Activated T-cell treated with anti-CD3 and anti-CD28 coated beads, Interleukin-2, amount 50 U/mL, for 48 hours (primary cell): ENCODE measurements around the gene ITSN2.
"Not testable (repeated sequence)": the region's sequence is repeated elsewhere in the genome, so short reads cannot be mapped to it uniquely, and the experiment has no call there.

ENCODE experiments used
- DNase-seq, 2 experiments: peaks; one replicate each; pipeline ENCODE4 v3.0.0-alpha.2; 2020

The ITSN2 gene

DNA sequence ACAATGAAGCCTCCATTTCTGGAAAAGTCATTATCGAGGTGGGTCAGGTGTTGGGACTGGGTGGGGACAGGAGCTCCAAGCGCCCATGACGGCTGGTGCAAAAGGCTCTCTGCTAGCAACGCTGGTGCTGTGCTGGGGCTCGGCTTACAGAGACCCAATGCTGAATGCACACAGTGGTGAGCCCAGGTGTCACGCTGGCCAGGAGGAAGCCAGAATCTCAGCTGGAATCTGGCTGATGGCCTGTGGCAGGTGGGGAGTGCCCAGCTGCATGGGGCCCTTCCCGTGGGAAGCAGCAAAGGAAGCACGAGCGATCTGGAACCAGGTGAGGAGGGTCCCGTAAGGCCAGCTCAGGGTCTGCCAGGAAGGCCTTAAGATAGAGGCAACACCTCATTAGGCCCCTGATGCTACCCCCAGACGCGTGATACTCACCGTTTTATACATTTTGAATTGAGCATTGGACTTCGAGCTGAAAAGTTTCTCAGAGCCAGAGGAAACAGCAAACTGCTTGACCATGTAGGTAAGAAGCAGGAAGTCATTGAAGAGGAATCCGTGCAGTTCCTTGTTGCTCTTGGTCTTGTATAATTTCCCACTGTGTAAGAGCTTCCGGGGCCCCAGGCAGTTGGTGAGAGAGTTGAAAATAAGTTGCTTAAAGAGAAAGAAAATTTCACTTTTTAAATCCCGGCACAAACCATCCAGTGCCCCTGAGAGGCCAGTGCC, 150.8 kb downstream of the ITSN2 start:
- DNase-seq = no peak

GRCh38 chr2:24208490-24208889, 151.8 kb downstream of the ITSN2 start:
- DNase-seq = no peak

GRCh38 chr2:24207359-24207758, 153.0 kb downstream of the ITSN2 start:
- no peak for DNase-seq

- no peak for DNase-seq
Observed at GRCh38 chr2:24206714-24207113, 153.6 kb downstream of the ITSN2 start.

- DNase-seq = no peak
Observed at GRCh38 chr2:24206242-24206641, 154.1 kb downstream of the ITSN2 start.

- DNase-seq = no peak
Observed at GRCh38 chr2:24205131-24205530, 155.2 kb downstream of the ITSN2 start.

GRCh38 chr2:24204505-24204904, 155.8 kb downstream of the ITSN2 start:
- no peak for DNase-seq

DNA sequence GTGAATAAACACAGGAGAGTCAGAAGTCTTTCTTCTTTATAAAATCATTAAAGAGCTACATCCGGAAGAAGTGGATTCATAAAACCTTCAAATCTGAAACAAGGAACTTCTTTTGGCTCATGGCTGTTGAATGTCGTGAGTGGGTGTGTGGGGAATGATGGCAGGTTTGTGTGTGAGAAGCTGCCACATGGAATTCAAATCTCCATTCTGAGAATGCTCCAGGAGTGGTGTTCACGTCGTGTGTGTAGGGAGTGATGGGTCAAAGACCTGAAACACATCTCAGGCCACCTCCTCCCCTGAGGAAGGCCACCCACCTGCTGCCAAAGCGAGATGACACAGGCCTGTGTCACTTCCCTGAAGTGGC, 156.6 kb downstream of the ITSN2 start:
- no peak for DNase-seq

DNA sequence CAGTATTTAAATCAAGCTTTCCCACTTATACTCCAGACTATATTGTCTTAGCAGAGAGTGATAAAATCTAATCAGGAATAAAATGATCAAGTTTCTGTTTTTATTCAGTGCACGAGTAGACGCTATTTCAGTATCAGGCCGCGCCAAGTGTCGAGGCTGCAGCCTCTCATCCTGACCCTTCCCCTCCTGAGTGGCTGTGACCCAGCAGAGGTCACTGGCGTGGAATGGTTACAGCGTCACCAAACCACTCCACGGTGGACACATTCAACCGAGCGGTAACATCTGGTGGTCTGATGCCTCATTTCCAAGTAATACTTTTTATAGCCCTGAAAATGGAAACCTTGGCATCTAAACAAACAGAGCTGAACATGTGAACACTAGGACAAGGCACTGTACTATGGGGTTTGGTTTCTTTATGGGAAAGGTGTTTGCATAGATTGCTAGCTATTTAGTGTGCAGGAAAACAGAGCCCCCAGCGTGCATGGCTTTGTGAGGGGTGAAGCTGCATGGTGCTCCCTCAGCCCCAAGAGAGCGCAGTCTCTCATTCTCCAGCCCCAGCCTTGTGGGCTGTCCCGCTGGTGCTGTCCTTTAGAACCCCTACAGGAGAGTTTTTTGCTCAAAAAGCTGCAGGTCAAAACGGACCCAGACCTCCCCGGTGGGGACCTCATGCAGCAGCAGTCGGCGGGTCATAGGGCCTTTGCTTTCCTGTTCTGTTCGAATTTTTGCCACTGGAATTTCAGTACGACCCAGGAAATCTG, 157.1 kb downstream of the ITSN2 start:
- no peak for DNase-seq

DNA sequence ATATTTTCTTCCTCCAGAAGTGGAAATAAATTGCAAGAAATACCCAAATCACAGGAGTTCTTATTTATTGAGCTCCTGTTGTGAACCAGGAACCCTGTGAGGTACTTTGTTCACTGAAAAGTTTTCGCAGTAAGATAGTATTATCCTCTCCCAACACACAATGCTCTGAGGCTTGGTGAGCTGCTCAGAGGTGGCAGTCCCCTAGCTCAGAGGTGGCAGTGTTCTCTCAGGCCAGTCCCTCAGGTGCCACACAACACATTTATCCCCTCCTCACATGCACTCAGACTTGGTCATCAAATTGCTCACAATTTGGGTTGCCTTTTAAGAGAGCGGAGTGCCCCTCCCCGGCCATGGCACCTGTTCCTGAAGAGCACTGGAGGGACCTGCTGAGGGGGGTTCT, 159.5 kb downstream of the ITSN2 start:
- DNase-seq = no peak

GRCh38 chr2:24199968-24200590, 160.3 kb downstream of the ITSN2 start:
- no peak for DNase-seq

DNA sequence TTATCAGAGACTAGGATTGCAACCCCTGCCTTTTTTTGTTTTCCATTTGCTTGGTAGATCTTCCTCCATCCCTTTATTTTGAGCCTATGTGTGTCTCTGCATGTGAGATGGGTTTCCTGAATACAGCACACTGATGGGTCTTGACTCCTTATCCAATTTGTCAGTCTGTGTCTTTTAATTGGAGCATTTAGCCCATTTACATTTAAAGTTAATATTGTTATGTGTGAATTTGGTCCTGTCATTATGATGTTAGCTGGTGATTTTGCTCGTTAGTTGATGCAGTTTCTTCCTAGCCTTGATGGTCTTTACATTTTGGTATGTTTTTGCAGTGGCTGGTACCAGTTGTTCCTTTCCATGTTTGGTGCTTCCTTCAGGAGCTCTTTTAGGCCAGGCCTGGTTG, 163.1 kb downstream of the ITSN2 start:
- not testable (repeated sequence) for DNase-seq

- DNase-seq = no peak
Observed at GRCh38 chr2:24191848-24192247, 168.5 kb downstream of the ITSN2 start.

- DNase-seq = no peak
Observed at GRCh38 chr2:24191156-24191555, 169.2 kb downstream of the ITSN2 start.

DNA sequence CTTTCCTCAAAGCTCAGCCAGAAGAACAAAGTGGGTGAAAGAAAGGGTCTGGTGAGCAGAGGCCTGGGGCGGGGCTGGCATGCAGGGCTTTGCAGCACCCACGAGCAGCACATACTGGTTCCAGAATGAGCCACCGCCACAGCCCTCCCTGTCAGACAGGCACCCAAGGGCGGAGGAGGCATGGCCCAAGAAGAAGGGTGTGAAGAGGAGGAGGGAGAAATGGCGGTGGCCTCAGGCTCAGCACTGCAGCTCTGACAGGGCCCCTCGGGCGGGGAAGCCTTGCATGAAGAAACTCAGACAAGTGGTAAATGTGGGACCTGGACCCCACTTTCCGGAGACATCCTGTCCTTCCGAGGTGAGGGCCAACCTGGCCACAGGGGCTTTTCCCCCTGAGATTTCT, 169.8 kb downstream of the ITSN2 start:
- no peak for DNase-seq

DNA sequence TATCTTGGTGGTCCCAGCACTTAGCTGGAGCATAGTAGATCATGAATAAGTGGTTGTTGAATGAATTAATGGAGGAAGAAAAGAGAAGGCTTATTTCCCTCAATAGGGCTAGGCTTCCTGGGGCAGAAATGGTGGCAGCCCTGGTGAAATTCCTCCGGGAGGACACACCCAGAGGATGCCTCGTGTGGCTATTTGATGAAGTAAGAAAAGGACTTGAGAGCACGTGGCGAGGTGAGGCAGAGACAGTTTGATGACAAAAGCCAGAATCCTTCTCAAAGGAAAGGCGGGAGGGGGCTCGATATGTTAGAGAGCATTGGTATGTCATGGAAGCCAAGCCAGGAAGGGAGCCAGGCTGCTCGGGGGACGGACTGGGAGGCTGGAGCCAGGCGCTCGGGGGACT, 170.8 kb downstream of the ITSN2 start:
- no peak for DNase-seq

DNA sequence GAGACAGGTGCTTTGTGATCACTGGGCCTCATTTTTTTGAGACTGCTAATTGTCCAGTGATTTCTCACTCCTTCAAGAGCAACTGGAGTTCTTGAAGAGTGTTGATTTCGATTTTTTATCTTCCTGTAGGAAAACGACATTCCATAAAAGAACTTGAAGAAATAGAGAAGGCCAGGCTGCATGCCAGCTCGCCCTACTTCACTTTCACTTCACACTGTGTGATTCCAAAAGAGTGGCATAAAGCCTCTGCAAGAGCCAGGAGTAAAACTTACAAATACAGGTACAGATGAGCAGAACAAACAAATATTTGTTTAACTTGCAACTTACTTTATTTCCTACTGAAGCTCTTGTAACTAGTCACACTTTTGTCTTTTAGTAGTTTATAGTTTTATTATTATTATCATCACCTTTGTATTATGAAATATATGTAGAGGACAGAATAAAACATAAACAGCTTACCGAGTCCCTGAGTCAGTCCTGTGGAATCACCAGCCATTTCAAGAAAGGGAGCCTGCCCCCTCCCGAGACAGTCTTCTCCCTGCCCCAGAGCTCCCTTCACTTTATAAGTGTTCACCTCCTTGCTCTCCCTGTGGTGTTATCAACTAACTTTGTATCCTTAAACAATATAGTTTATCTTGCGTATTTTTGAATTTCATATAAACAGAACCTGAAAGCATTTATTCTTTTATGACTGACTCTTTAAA, 176.8 kb downstream of the ITSN2 start:
- DNase-seq = no peak

GRCh38 chr2:24182507-24182906, 177.8 kb downstream of the ITSN2 start:
- DNase-seq = no peak

GRCh38 chr2:24181849-24182248, 178.5 kb downstream of the ITSN2 start:
- no peak for DNase-seq

- DNase-seq = no peak
Observed at GRCh38 chr2:24179683-24180082, 180.7 kb downstream of the ITSN2 start.

GRCh38 chr2:24176326-24176725, 184.0 kb downstream of the ITSN2 start:
- no peak for DNase-seq

DNA sequence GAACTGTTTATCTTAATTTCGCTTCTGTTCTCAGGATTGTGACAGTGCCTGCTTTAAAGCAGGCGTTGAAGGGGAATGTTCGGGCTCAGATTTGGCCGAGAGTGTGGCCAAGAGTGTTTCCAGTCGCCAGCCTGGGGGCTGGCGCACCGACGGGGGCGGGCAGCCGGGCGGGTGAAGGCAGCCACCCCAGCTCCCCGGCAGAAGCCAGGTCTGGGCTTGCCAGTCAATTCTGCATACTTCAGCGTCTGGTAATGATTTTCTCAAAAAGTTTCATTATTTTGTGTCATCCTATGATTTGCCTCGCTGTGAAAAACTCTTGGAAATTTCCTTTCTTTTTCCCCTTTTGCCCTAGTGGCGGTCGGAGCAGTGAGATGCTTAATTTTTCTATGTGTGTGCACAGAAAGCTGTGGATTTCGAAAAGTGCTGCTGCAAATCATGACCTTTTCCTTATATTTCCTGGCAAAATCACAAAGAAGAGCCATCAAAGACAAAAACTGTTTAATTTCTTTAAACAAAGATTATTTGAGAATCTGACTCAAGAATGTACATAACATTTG, 184.6 kb downstream of the ITSN2 start:
- no peak for DNase-seq

- DNase-seq = no peak
Observed at GRCh38 chr2:24174851-24175277, 185.5 kb downstream of the ITSN2 start, which contains the start of gene FAM228A. Gene FAM228A, plus strand, starts transcription at chr2:24175053. Its CDS starts 428 bp downstream, at chr2:24175481.
